DOHH2 (cell line): ENCODE data around the gene UGT1A3.

Experiments
- EZH2phosphoT487 ChIP-seq: fragments of 200-600 bp; sonication (generic); IDR thresholded peaks from 2 replicates; pipeline ENCODE4 v1.6.1; 2017; ENCODE audit warnings: borderline replicate concordance, mild to moderate bottlenecking, antibody characterized with exemption, low read length, moderate library complexity, mixed read lengths
- TF ChIP-seq, protein P1 (sequence below): fragments of 200-600 bp; sonication (generic); IDR thresholded peaks from one replicate; pipeline ENCODE4 v1.5.1; 2014; ENCODE audit warnings: antibody characterized with exemption, mild to moderate bottlenecking, low read depth, low read length; ENCODE audit not compliant: poor library complexity, severe bottlenecking

DNA sequence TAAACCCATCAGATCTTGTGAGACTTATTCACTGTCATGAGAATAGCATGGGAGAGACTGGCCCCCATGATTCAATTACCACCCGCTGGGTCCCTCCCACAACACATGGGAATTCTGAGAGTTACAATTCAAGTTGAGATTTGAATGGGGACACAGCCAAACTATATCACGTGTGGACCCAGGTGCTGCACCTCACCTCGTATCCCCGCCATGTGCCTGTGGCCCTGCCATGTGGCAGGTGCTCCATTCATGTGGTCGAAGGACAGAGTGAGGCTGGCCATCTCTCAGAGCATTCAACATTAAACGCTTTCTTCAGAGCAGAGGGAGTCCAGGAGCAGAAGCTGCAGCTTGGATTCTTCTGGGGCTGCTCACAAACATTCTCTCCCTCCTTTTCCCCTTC, 81.5 kb downstream of the UGT1A3 start:
- TF ChIP-seq, protein P1, sequence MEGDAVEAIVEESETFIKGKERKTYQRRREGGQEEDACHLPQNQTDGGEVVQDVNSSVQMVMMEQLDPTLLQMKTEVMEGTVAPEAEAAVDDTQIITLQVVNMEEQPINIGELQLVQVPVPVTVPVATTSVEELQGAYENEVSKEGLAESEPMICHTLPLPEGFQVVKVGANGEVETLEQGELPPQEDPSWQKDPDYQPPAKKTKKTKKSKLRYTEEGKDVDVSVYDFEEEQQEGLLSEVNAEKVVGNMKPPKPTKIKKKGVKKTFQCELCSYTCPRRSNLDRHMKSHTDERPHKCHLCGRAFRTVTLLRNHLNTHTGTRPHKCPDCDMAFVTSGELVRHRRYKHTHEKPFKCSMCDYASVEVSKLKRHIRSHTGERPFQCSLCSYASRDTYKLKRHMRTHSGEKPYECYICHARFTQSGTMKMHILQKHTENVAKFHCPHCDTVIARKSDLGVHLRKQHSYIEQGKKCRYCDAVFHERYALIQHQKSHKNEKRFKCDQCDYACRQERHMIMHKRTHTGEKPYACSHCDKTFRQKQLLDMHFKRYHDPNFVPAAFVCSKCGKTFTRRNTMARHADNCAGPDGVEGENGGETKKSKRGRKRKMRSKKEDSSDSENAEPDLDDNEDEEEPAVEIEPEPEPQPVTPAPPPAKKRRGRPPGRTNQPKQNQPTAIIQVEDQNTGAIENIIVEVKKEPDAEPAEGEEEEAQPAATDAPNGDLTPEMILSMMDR = no peak
- TF ChIP-seq EZH2phosphoT487 = no peak
